GM18951 (cell line): ENCODE data around the gene HSF5.
"Not testable (repeated sequence)": the region's sequence is repeated elsewhere in the genome, so short reads cannot be mapped to it uniquely, and the experiment has no call there.

Experiments
- POLR2A ChIP-seq: IDR thresholded peaks from 4 replicates; pipeline ENCODE4 v1.6.1; 2011; ENCODE audit warnings: mild to moderate bottlenecking; ENCODE audit not compliant: insufficient read length, insufficient read depth; ENCODE audit errors: extremely low read depth
- in situ Hi-C: fragments of 300-500 bp; cut with MboI; formaldehyde crosslinking; loops from one replicate; pipeline ENCODE4 v1.12.0; 2022; ENCODE audit warnings: low sequenced_read_pairs, mixed read lengths, inconsistent platforms; ENCODE audit not compliant: unreplicated experiment

HSF5 gene

GRCh38 chr17:58411408-58411894 is 76.8 kb downstream of the HSF5 start:
- in situ Hi-C loops = no loop called here
- TF ChIP-seq POLR2A = no peak

GRCh38 chr17:58410714-58411407 is 77.3 kb downstream of the HSF5 start:
- in situ Hi-C loops = no loop called here
- TF ChIP-seq POLR2A = no peak

- in situ Hi-C loops = no loop called here
- TF ChIP-seq POLR2A = no peak
Observed at GRCh38 chr17:58409432-58409831, 78.8 kb downstream of the HSF5 start.

- TF ChIP-seq POLR2A = no peak
- in situ Hi-C loops = no loop called here
Observed at GRCh38 chr17:58403311-58403710, 84.9 kb downstream of the HSF5 start.

- no peak for TF ChIP-seq POLR2A
- in situ Hi-C loops = no loop called here
Observed at GRCh38 chr17:58402679-58403078, 85.5 kb downstream of the HSF5 start.

GRCh38 chr17:58402047-58402446 is 86.2 kb downstream of the HSF5 start:
- in situ Hi-C loops = no loop called here
- no peak for TF ChIP-seq POLR2A

- in situ Hi-C loops = no loop called here
- TF ChIP-seq POLR2A = no peak
Observed at GRCh38 chr17:58401287-58401686, 86.9 kb downstream of the HSF5 start.

GRCh38 chr17:58400826-58401225 is 87.4 kb downstream of the HSF5 start:
- in situ Hi-C loops = no loop called here
- TF ChIP-seq POLR2A = no peak

GRCh38 chr17:58399974-58400373 is 88.2 kb downstream of the HSF5 start:
- no peak for TF ChIP-seq POLR2A
- in situ Hi-C loops = no loop called here

GRCh38 chr17:58398574-58399266 is 89.5 kb downstream of the HSF5 start:
- TF ChIP-seq POLR2A = no peak
- in situ Hi-C loops = no loop called here

- in situ Hi-C loops = not testable (repeated sequence)
Observed at GRCh38 chr17:58397421-58397820, 90.8 kb downstream of the HSF5 start.

GRCh38 chr17:58396173-58396572 is 92.0 kb downstream of the HSF5 start:
- TF ChIP-seq POLR2A = no peak
- in situ Hi-C loops = no loop called here

GRCh38 chr17:58394534-58395223 is 93.5 kb downstream of the HSF5 start:
- in situ Hi-C loops = no loop called here
- no peak for TF ChIP-seq POLR2A
